Activated T-cell treated with anti-CD3 and anti-CD28 coated beads, Interleukin-2, amount 50 U/mL, for 4 hours (primary cell): ENCODE data around the gene RAPGEF3. TPM values are rescaled to one million over a fixed set of nuclear protein-coding genes. Genes with fewer than 3 reads are reported as not detected.
A peak's percentile ranks its signal among the peaks of the same experiment; 100 is the strongest.

Experiments used
- ATAC-seq, 2 donors: fragments of 200-7000 bp; cut with Tn5 transposase; one replicate each; pipeline ENCODE4 v1.10.0; 2021
- DNase-seq: peaks from one replicate; pipeline ENCODE4 v3.0.0-alpha.2; 2020
- H3K27me3 Mint-ChIP-seq: one replicate; pipeline ENCODE4 v1.8.0; 2021; ENCODE audit warnings: low read depth, mixed read lengths
- H3K36me3 Mint-ChIP-seq: one replicate; pipeline ENCODE4 v1.8.0; 2022; ENCODE audit warnings: mixed read lengths; ENCODE audit not compliant: insufficient read depth
- H3K4me1 Mint-ChIP-seq: one replicate; pipeline ENCODE4 v1.8.0; 2021; ENCODE audit warnings: low read depth, mixed read lengths
- H3K4me3 Mint-ChIP-seq: one replicate; pipeline ENCODE4 v1.8.0; 2021; ENCODE audit warnings: mild to moderate bottlenecking, moderate library complexity, mixed read lengths
- H3K9me3 Mint-ChIP-seq: one replicate; pipeline ENCODE4 v1.8.0; 2021; ENCODE audit warnings: mixed read lengths
- total RNA-seq, 3 donors: library from RNA; stranded (reverse); gene quantifications; one replicate each; pipeline ENCODE4 v1.2.1, GENCODE V29; 2021

Gene RAPGEF3
- total RNA-seq, 3 donors from 2014 or later = 0.55 to 1.3 (median 0.66) TPM

GRCh38 chr12:47750229-47750798 is 8.4 kb downstream of the RAPGEF3 start:
- DNase-seq = no peak
- H3K4me1 Mint-ChIP-seq = peaks cover 10% of the 10 kb centered on the region
- H3K27me3 Mint-ChIP-seq = peaks cover 3% of the 10 kb centered on the region
- H3K4me3 Mint-ChIP-seq = no peak overlapping the region
- H3K36me3 Mint-ChIP-seq = no peaks in the 10 kb centered on the region
- no peak for ATAC-seq
- no peaks in the 10 kb centered on the region for H3K9me3 Mint-ChIP-seq

- peaks cover 3% of the 10 kb centered on the region for H3K4me1 Mint-ChIP-seq
- H3K4me3 Mint-ChIP-seq = no peak overlapping the region
- DNase-seq = no peak
- no peaks in the 10 kb centered on the region for H3K36me3 Mint-ChIP-seq
- ATAC-seq = no peak
- H3K27me3 Mint-ChIP-seq = peaks cover 3% of the 10 kb centered on the region
- no peaks in the 10 kb centered on the region for H3K9me3 Mint-ChIP-seq
These were observed 9.8 kb downstream of the RAPGEF3 start for GRCh38 chr12:47748899-47749298.

- H3K4me3 Mint-ChIP-seq = no peak overlapping the region
- peaks cover 2% of the 10 kb centered on the region for H3K4me1 Mint-ChIP-seq
- H3K27me3 Mint-ChIP-seq = peaks cover 3% of the 10 kb centered on the region
- H3K36me3 Mint-ChIP-seq = no peaks in the 10 kb centered on the region
- ATAC-seq (no peak), DNase-seq (no peak)
- no peaks in the 10 kb centered on the region for H3K9me3 Mint-ChIP-seq
These were observed 10.2 kb downstream of the RAPGEF3 start for GRCh38 chr12:47748507-47748828.

GRCh38 chr12:47747596-47748506 is 10.8 kb downstream of the RAPGEF3 start:
- DNase-seq = no peak
- H3K27me3 Mint-ChIP-seq = peaks cover 3% of the 10 kb centered on the region
- no peak for ATAC-seq
- peaks cover 2% of the 10 kb centered on the region for H3K4me1 Mint-ChIP-seq
- no peaks in the 10 kb centered on the region for H3K9me3 Mint-ChIP-seq
- no peak overlapping the region for H3K4me3 Mint-ChIP-seq
- H3K36me3 Mint-ChIP-seq = no peaks in the 10 kb centered on the region

GRCh38 chr12:47747126-47747525 is 11.6 kb downstream of the RAPGEF3 start:
- Mint-ChIP-seq H3K36me3 (no peaks in the 10 kb centered on the region), H3K4me3 (no peak overlapping the region), H3K27me3 (peaks cover 3% of the 10 kb centered on the region), H3K9me3 (no peaks in the 10 kb centered on the region), H3K4me1 (peaks cover 4% of the 10 kb centered on the region)
- DNase-seq (no peak), ATAC-seq (no peak)

GRCh38 chr12:47746523-47746922 is 12.2 kb downstream of the RAPGEF3 start:
- DNase-seq (no peak), ATAC-seq (no peak)
- Mint-ChIP-seq H3K9me3 (no peaks in the 10 kb centered on the region), H3K4me3 (no peak overlapping the region), H3K27me3 (peaks cover 3% of the 10 kb centered on the region), H3K4me1 (peaks cover 6% of the 10 kb centered on the region), H3K36me3 (no peaks in the 10 kb centered on the region)

- Mint-ChIP-seq H3K9me3 (no peaks in the 10 kb centered on the region), H3K4me1 (peaks cover 10% of the 10 kb centered on the region)
These were observed 12.6 kb downstream of the RAPGEF3 start for GRCh38 chr12:47746073-47746472.

GRCh38 chr12:47745485-47746041 is 13.1 kb downstream of the RAPGEF3 start:
- no peak for DNase-seq
- Mint-ChIP-seq H3K36me3 (no peaks in the 10 kb centered on the region), H3K4me3 (no peak overlapping the region), H3K4me1 (peaks cover 15% of the 10 kb centered on the region), H3K9me3 (no peaks in the 10 kb centered on the region), H3K27me3 (peaks cover 3% of the 10 kb centered on the region)
- no peak for ATAC-seq

More at GRCh38 chr12:47746073-47746472, 12.6 kb downstream of the RAPGEF3 start:
- Mint-ChIP-seq H3K4me3 (no peak overlapping the region), H3K27me3 (peaks cover 3% of the 10 kb centered on the region), H3K36me3 (no peaks in the 10 kb centered on the region)
- ATAC-seq = no peak
- no peak for DNase-seq

- H3K4me3 Mint-ChIP-seq = no peak overlapping the region
- no peak for DNase-seq
- H3K27me3 Mint-ChIP-seq = peaks cover 3% of the 10 kb centered on the region
- no peaks in the 10 kb centered on the region for H3K36me3 Mint-ChIP-seq
- no peaks in the 10 kb centered on the region for H3K9me3 Mint-ChIP-seq
- peaks cover 19% of the 10 kb centered on the region for H3K4me1 Mint-ChIP-seq
- no peak for ATAC-seq
These were observed 13.8 kb downstream of the RAPGEF3 start for GRCh38 chr12:47744778-47745436.

- no peaks in the 10 kb centered on the region for H3K9me3 Mint-ChIP-seq
- H3K4me3 Mint-ChIP-seq = no peak overlapping the region
- H3K4me1 Mint-ChIP-seq = peaks cover 23% of the 10 kb centered on the region
- peak; percentile 67 for DNase-seq
- peaks cover under 1% of the 10 kb centered on the region for H3K27me3 Mint-ChIP-seq
- no peak for ATAC-seq
- no peaks in the 10 kb centered on the region for H3K36me3 Mint-ChIP-seq
These were observed 14.6 kb downstream of the RAPGEF3 start for GRCh38 chr12:47744005-47744651.

- Mint-ChIP-seq H3K27me3 (no peaks in the 10 kb centered on the region), H3K9me3 (no peaks in the 10 kb centered on the region), H3K4me3 (no peak overlapping the region), H3K4me1 (peaks cover 22% of the 10 kb centered on the region), H3K36me3 (no peaks in the 10 kb centered on the region)
- ATAC-seq (no peak), DNase-seq (no peak)
These were observed 15.3 kb downstream of the RAPGEF3 start for GRCh38 chr12:47743311-47743860.

- ATAC-seq (peak in 1 of 2 donors; percentile 53), DNase-seq (peak; percentile 76)
- Mint-ChIP-seq H3K36me3 (no peaks in the 10 kb centered on the region), H3K27me3 (no peaks in the 10 kb centered on the region), H3K9me3 (no peaks in the 10 kb centered on the region), H3K4me3 (no peak overlapping the region), H3K4me1 (peaks cover 22% of the 10 kb centered on the region)
These were observed 16.3 kb downstream of the RAPGEF3 start for GRCh38 chr12:47742253-47742825.

GRCh38 chr12:47741340-47741703 is 17.4 kb downstream of the RAPGEF3 start:
- H3K4me1 Mint-ChIP-seq = peaks cover 24% of the 10 kb centered on the region
- H3K9me3 Mint-ChIP-seq = no peaks in the 10 kb centered on the region
- no peak overlapping the region for H3K4me3 Mint-ChIP-seq
- peak; percentile 42 to 61 for ATAC-seq
- no peaks in the 10 kb centered on the region for H3K27me3 Mint-ChIP-seq
- no peaks in the 10 kb centered on the region for H3K36me3 Mint-ChIP-seq
- DNase-seq = peak; percentile 36
